Umbilical cord (tissue), 2 donors: ENCODE data around the gene GARIN1A. TPM values are rescaled to one million over a fixed set of nuclear protein-coding genes. Genes with fewer than 3 reads are reported as not detected.

Source experiments
- DNase-seq: peaks from one replicate; pipeline ENCODE4 v3.0.0-alpha.2; 2015; ENCODE audit warnings: low spot score
- total RNA-seq: library from RNA; depleted of rRNA; stranded (reverse); fragments of >200 nt; gene quantifications from one replicate; pipeline ENCODE4 v1.2.3, GENCODE V29; 2014; ENCODE audit warnings: low replicate concordance; ENCODE audit not compliant: insufficient read depth

Gene GARIN1A
- total RNA-seq, 1 donor from 2014 or later = 0.72 TPM

DNA sequence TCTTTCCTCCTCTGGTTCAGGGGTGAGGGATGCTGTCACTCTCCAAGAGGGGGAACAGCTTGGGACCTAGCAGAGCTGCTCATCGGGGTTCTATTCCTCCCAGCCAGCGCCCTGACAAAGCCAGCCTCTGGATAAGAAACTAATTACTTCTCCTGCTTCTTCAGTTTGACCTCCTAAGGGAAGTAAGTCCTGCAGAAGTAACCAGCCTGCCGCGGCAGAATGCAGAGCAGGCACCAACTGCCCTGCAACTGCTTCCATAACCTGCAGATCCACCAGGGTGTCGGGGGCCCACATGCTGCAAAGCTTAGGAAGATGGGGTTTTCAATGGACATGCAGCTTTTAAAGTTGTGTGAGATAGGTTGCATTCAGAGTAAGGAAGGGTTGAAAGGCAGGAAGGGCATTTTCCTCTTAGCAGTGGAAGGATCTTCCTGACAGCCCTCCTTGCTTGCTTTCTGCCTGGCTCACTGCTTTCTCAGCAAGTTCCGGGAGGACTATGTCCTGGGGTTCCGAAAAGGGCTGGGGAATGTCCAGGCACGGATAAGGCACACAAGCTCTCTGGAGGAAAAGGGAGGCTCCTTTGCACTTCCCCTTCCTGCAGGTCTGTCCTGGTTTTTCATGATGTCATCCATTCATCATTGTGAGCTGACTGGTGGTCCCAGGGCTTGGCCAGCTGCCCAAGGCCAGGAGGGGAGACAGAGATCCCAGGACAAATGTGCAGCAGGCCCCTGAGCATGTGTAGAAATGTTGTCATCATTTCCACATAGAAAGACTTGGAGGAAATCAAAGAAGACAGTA is 42.8 kb downstream of the GARIN1A start:
- DNase-seq = no peak

DNA sequence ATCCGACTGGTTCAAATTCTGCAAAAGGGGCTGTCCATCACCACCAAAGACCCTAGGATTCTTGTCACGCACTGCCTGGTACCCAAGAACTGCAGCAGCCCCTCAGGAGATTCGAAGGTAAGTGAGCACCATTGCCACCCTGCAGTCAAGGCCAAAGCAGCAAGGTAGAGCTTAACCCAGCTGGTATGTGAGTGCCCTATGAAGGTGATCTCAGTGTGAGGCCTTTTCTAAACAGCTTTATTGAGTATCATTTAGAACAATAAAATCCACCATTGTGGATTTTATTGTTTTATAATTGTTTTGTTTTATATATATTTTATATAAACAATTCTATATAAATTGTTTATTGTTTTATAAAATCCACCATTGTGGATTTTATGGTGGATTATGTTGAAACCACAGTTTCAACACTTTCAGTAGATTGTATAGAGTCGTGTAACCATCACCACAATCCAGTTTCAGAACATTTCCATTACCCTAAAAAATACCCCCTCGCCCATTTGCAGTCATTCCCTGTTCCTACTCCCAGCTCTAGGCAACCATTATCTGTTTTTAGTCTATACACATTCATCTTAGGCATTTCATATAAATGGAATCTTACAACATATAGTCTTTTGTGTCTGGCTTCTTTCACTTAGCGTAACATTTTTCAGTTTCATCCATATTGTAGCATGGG is 47.0 kb downstream of the GARIN1A start:
- no peak for DNase-seq

DNA sequence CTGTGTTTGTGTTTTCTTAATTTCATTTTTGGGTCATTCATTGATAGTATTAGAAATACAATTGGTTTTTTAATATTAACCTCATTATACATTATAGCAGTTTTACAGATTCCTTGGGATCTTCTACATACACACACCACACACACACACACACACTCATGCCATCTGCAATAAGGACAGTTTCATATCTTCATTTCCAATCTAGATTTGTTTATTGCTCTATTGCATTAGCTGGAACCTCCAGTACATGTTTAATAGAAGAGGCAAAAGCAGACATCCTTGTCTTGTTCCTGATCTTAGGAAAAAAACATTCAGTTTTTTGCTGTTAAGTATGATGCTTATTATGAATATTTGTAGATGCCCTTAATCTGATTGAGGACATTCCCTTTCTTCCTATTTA is 49.3 kb downstream of the GARIN1A start:
- no peak for DNase-seq

Other genes with a start within 250 kb of the GARIN1A start
- 72.0 TPM for gene HILPDA, start 216.4 kb upstream of the GARIN1A start, total RNA-seq
- 18.3 TPM for gene METTL2B, start 195.5 kb upstream of the GARIN1A start, total RNA-seq
- 413 TPM for gene CALU, start 67.1 kb downstream of the GARIN1A start, total RNA-seq
- gene OPN1SW, start 103.5 kb downstream of the GARIN1A start, total RNA-seq = not detected
- gene CCDC136, start 119.7 kb downstream of the GARIN1A start, total RNA-seq = 6.0 TPM
- 204 TPM for gene FLNC, start 158.1 kb downstream of the GARIN1A start, total RNA-seq
- gene ATP6V1F, start 190.6 kb downstream of the GARIN1A start, total RNA-seq = 69.3 TPM
- gene KCP, start 238.4 kb downstream of the GARIN1A start, total RNA-seq = 1.4 TPM